SK-N-MC (cell line): ENCODE results near the gene ARHGEF28.

Experiments
- FOXP2 ChIP-seq: optimal IDR thresholded peaks from 2 replicates; pipeline ENCODE3; 2011; ENCODE audit warnings: mild to moderate bottlenecking, moderate library complexity; ENCODE audit not compliant: insufficient read depth; ENCODE audit errors: extremely low read length, control extremely low read depth
- POLR2AphosphoS5 ChIP-seq: IDR thresholded peaks from 2 replicates; pipeline ENCODE4 v1.6.1; 2012; ENCODE audit warnings: mild to moderate bottlenecking, low read depth, low read length, borderline replicate concordance

GRCh38 chr5:73955271-73955846, 329.4 kb downstream of the ARHGEF28 start:
- TF ChIP-seq POLR2AphosphoS5 (no peak), FOXP2 (no peak)
